GM19099 (cell line): ENCODE measurements around the gene SH3D21.

Experiments
- POLR2A ChIP-seq: IDR thresholded peaks from 3 replicates; pipeline ENCODE4 v1.6.1; 2011; ENCODE audit warnings: low read depth; ENCODE audit not compliant: insufficient read length; ENCODE audit errors: extremely low read depth

The SH3D21 gene

GRCh38 chr1:36358514-36359084 is 52.4 kb downstream of the SH3D21 start:
- no peak for TF ChIP-seq POLR2A

DNA sequence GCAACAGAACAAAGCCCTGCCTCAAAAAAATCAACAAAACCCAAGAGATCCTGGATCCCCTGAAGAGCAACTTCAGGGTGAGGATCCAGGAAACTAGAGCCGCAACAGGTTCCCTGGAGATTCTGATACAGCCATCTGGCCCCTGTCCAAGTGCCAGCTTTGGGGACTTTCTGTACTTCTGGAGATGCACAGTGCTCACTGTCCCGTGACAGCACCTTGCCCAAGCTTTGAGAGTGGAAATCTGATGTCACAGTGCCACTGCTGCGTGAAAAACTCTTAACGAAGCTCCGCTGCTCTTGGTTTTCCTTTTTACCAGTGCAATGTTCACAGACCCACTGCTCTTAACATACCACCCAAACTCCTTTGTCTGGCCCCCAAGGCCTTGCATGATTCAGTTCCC is 53.2 kb downstream of the SH3D21 start:
- TF ChIP-seq POLR2A: no peak

DNA sequence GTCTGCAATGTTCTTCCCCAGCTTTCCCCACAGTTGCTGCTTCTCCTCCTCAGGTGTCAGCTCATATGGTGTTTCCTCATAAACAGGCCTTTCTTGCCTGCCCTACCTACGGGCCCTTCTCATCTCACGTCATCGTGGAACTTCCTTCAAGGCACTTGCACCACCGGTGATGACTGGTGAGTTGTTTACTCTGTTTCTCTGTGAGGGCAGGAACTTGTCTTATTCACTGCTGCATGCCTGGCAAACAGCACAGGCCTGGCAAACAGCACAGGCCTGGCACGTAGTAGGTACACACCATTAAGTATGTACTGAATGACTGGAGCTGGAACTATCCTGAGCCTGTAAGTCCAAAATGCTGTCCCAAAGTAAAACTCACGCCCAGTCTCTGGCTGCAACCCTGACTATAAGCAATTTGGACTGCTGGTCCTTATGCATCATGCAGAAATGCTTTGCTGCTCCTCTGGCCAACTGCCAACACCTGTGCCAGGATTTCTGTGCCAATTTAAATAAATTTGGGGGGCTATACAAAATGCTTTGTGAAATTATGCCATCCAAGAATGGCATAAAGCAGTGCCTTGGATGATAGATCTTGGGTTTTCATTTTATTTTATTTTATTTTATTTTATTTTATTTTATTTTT is 53.9 kb downstream of the SH3D21 start:
- no peak for TF ChIP-seq POLR2A

- TF ChIP-seq POLR2A: no peak
Observed at GRCh38 chr1:36365381-36365780, 59.2 kb downstream of the SH3D21 start.

- no peak for TF ChIP-seq POLR2A
Observed at GRCh38 chr1:36366091-36366661, 60.0 kb downstream of the SH3D21 start.

DNA sequence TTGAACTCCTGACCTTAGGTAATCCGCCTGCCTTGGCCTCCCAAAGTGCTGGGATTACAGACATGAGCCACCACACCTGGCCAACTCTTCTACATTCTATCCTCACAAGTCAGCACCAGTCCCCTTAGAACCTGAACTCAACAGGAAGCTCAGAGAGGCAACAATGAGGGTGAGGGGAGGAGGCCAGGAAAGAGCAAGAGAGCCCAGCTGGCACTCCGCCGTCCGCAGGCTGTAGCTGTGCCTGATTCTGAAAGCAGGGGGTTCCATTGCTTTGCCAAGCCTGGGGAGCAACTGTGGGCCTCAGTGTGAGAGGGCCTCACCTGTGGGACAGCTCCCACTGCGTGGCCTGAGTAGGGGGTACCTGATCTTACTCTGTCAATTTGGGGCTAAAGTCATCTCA is 60.9 kb downstream of the SH3D21 start:
- TF ChIP-seq POLR2A: no peak

GRCh38 chr1:36367798-36368197 is 61.6 kb downstream of the SH3D21 start:
- no peak for TF ChIP-seq POLR2A

DNA sequence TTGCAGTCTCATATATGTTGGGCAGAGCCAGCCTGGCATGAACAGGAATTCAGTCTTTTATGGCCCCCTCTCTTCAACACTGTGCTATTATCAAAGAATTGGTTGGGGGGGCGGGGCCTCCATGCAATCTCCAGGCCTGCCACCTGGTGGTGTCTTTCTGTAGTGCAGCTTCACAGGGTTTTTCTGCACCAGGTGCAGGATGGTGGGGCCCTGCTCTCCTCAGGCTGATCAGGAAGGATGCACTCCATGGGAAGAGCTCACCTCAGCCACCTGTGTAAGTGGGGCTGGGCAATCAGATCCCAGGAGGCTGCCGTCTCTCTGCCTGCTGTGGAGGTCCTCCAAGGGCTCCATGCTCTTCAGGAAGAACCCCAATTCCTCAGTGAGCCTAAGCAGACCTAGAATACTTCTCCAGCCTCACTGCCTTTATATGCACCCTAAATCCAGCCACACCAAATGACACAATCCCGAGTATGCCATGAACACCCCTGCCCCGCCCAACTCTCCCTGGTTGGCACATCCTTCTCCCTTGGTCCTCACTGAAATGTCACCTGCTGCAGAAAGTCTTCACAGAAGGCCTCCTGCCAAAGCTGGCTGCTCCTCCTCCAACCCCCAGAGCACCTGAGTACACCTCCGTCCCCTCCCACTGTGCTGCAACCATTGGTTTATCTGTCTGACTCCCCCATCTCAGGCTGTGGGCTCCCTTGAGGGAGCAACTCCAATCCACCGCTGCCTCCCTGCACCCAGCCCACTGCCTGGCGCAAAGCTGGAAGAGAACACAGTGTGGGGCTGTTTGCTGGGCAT is 63.1 kb downstream of the SH3D21 start:
- no peak for TF ChIP-seq POLR2A
